ENCODE results near the gene SLC25A51. TPM values are rescaled to one million over a fixed set of nuclear protein-coding genes. Genes with fewer than 3 reads are reported as not detected.

Gene SLC25A51
- total and polyA plus RNA-seq, 2 donors (not counting 3 experiments of a cell fraction or from before 2014, with no cell fraction given) = 15.4 to 36.2 TPM

GRCh38 chr9:37947977-37948376 is 44.0 kb upstream of the SLC25A51 start:
- no peaks in the 10 kb centered on the region for H3K9me1 ChIP-seq (replicated peaks; ENCODE audit: control insufficient read depth, extremely low read depth, insufficient read depth, low read length)
- intact Hi-C loops (cut with micrococcal nuclease) (no loop called here), dilution Hi-C loops (cut with MboI; ENCODE audit: extremely low pct_ligation_motif_present, low sequenced_read_pairs) (no loop called here)
- no peak overlapping the region for H3K4me3 ChIP-seq (replicated peaks in 1 of 3; ENCODE audit: insufficient read depth in 1 of 3, low read depth in 1 of 3, low read length in 3 of 3)
- H3K4me1 ChIP-seq (ENCODE audit: control insufficient read depth, extremely low read depth, insufficient read depth, low read length) = peaks cover 20% of the 10 kb centered on the region
- no peak overlapping the region for H3K4me2 ChIP-seq (ENCODE audit: insufficient read depth, low read length)
- H4K20me1 ChIP-seq (replicated peaks; ENCODE audit: control insufficient read depth, extremely low read depth, insufficient read depth, low read length) = no peaks in the 10 kb centered on the region
- H3K9me3 ChIP-seq (replicated peaks; ENCODE audit: control insufficient read depth, insufficient read depth, low read length) = no peaks in the 10 kb centered on the region
- H3K27ac ChIP-seq (ENCODE audit: insufficient read depth, low read depth, low read length) = no peak overlapping the region
- POLR2A ChIA-PET = no interaction called here
- CTCF ChIA-PET = no interaction called here
- no peak for FAIRE-seq
- TF ChIP-seq MYC (IDR thresholded peaks at IDR 0.05; ENCODE audit: low read depth, low read length) (no peak), POLR2A (IDR thresholded peaks at IDR 0.05; ENCODE audit: low read depth, low read length) (no peak), CTCF (IDR thresholded peaks at IDR 0.05; ENCODE audit: extremely low read depth in 1 of 2, insufficient read depth in 1 of 2, low read depth in 1 of 2, low read length in 2 of 2) (no peak), POLR2AphosphoS5 (IDR thresholded peaks at IDR 0.05; ENCODE audit: insufficient read depth, low read depth, low read length) (no peak), EZH2 (IDR thresholded peaks at IDR 0.05; ENCODE audit: borderline replicate concordance, low read depth, low read length, severe bottlenecking) (no peak), GATA2 (IDR thresholded peaks at IDR 0.05; ENCODE audit: insufficient read depth, insufficient read length, low read depth, low read length) (no peak), MAX (IDR thresholded peaks at IDR 0.05; ENCODE audit: insufficient read depth, insufficient read length) (no peak), JUN (IDR thresholded peaks at IDR 0.05; ENCODE audit: borderline replicate concordance, insufficient read depth, insufficient read length, low read depth) (no peak), FOS (IDR thresholded peaks at IDR 0.05; ENCODE audit: borderline replicate concordance, insufficient read depth, low read length) (no peak)
- no TSS peak for BruUV-seq (replicated peaks)
- H2AFZ ChIP-seq (ENCODE audit: low read depth, low read length) = no peak overlapping the region
- H3K36me3 ChIP-seq (ENCODE audit: control insufficient read depth in 2 of 2, extremely low read depth in 1 of 2, insufficient read depth in 2 of 2, low read length in 2 of 2) = peaks cover 0 to 31% of the 10 kb centered on the region in 2 experiments
- DNase-seq (ENCODE audit: low read depth, low spot score) = no peak
- H3K9ac ChIP-seq (replicated peaks; ENCODE audit: extremely low read depth, insufficient read depth, low read length) = no peak overlapping the region
- no peaks in the 10 kb centered on the region for H3K79me2 ChIP-seq (ENCODE audit: control insufficient read depth, insufficient read depth, low read length)
- H3K27me3 ChIP-seq (ENCODE audit: control insufficient read depth in 2 of 2, insufficient read depth in 2 of 2, low read length in 2 of 2) = no peaks in the 10 kb centered on the region
